ENCODE results near the gene SAE1. TPM values are rescaled to one million over a fixed set of nuclear protein-coding genes. Genes with fewer than 3 reads are reported as not detected.
A peak's percentile ranks its signal among the peaks of the same experiment; 100 is the strongest.

The SAE1 gene
- total and polyA plus RNA-seq, 2 donors from 2014 or later = 39.5 to 49.4 TPM

DNA sequence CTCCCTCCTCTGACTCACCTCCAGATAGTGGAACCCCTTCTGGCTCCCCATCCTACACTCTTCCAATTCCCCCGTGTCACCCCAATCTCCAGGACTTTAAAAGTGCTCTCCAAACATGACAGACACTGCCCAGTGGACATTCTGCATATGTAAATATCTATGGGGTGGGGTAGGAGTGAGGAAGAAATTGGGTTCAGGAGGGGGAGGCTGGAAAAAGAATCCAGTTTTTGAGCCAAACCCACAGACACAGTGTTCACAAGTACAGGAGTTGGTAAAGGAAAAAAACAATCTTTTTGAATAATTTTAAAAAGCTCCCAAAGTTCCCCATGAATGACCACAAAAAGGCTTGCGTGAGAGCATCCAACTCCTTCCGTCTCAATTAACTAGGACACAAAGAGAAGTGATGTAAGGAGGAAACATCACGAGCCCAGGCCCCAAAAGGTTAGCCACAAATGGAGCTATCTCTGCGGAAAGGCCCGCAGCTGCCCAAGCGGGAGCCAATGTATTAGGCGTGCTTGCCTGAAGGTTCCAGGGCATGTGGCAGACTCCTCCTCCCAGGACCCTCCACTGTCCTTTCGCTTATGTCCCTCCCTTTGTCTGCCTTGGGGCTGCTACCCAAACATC is 35.0 kb upstream of the SAE1 start:
- no peak overlapping the region for H3K4me3 ChIP-seq (ENCODE audit: low read length in 3 of 3)
- DNase-seq (no peak), FAIRE-seq (no peak)
- H3K27me3 ChIP-seq (ENCODE audit: control insufficient read depth, insufficient read depth, low read length) = no peaks in the 10 kb centered on the region
- no peaks in the 10 kb centered on the region for H3K9me3 ChIP-seq (ENCODE audit: control insufficient read depth in 2 of 3, insufficient read depth in 1 of 3, low read length in 3 of 3)
- H3K9ac ChIP-seq (ENCODE audit: low read length in 3 of 3) = no peak overlapping the region
- intact Hi-C loops (cut with DNase I) = no loop called here
- H3K27ac ChIP-seq (ENCODE audit: low read depth in 2 of 2, low read length in 2 of 2) = peak overlapping the region in 1 of 2 donors; percentile 63
- peaks cover 0 to 4% (median 3%) of the 10 kb centered on the region in 3 donors for H3K36me3 ChIP-seq (ENCODE audit: control insufficient read depth in 2 of 3, insufficient read depth in 3 of 3, low read length in 3 of 3)
- peaks cover 0 to 19% (median 8%) of the 10 kb centered on the region in 3 donors for H3K4me1 ChIP-seq (ENCODE audit: control insufficient read depth in 2 of 3, insufficient read depth in 2 of 3, low read depth in 1 of 3, low read length in 3 of 3)
- TF ChIP-seq, protein P1, sequence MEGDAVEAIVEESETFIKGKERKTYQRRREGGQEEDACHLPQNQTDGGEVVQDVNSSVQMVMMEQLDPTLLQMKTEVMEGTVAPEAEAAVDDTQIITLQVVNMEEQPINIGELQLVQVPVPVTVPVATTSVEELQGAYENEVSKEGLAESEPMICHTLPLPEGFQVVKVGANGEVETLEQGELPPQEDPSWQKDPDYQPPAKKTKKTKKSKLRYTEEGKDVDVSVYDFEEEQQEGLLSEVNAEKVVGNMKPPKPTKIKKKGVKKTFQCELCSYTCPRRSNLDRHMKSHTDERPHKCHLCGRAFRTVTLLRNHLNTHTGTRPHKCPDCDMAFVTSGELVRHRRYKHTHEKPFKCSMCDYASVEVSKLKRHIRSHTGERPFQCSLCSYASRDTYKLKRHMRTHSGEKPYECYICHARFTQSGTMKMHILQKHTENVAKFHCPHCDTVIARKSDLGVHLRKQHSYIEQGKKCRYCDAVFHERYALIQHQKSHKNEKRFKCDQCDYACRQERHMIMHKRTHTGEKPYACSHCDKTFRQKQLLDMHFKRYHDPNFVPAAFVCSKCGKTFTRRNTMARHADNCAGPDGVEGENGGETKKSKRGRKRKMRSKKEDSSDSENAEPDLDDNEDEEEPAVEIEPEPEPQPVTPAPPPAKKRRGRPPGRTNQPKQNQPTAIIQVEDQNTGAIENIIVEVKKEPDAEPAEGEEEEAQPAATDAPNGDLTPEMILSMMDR (IDR thresholded peaks at IDR 0.05; ENCODE audit: borderline replicate concordance, extremely low read depth, insufficient read depth) = no peak

DNA sequence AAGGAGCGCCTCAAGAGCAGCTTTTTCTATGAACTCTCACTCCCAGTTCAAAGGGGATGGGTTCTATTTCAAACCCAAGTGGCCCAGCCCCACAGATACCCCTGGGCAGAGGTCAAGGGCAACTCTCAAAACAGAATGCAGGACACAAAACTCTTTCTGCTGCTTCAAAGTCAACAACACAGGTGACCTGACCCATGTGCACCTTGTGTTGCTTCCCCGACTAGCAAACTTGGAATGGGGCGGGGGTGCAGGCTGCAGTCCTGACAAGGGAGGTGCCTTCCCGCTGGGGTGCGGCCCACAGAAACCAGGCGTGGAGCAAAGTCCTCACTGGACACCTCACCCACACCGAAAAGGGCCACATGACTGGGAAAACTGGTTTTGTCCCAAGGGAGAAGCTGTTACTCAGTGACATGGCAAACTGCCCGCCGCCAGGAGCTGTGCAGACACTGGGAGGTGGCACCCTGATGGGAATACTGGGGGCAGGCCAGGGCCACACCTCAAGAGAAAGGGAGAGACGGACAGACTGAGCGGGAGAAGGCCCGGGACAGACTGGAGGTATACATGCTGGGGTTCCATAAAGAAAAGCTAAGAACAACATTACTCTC is 34.4 kb upstream of the SAE1 start:
- peak overlapping the region in 1 of 3 donors; percentile 2 for H3K9ac ChIP-seq (ENCODE audit: low read length in 3 of 3)
- H3K4me1 ChIP-seq (ENCODE audit: control insufficient read depth in 2 of 3, insufficient read depth in 2 of 3, low read depth in 1 of 3, low read length in 3 of 3) = peaks cover 0 to 19% (median 8%) of the 10 kb centered on the region in 3 donors
- H3K36me3 ChIP-seq (ENCODE audit: control insufficient read depth in 2 of 3, insufficient read depth in 3 of 3, low read length in 3 of 3) = peaks cover 0 to 3% (median 0%) of the 10 kb centered on the region in 3 donors
- H3K27me3 ChIP-seq (ENCODE audit: control insufficient read depth, insufficient read depth, low read length) = no peaks in the 10 kb centered on the region
- intact Hi-C loops (cut with DNase I) = no loop called here
- FAIRE-seq (no peak), DNase-seq (peak in 1 of 5 donors; percentile 95)
- H3K27ac ChIP-seq (ENCODE audit: low read depth in 2 of 2, low read length in 2 of 2) = peak overlapping the region; percentile 26 to 63
- H3K9me3 ChIP-seq (ENCODE audit: control insufficient read depth in 2 of 3, insufficient read depth in 1 of 3, low read length in 3 of 3) = no peaks in the 10 kb centered on the region
- TF ChIP-seq, protein P1 (IDR thresholded peaks at IDR 0.05; ENCODE audit: borderline replicate concordance, extremely low read depth, insufficient read depth) = no peak
- no peak overlapping the region for H3K4me3 ChIP-seq (ENCODE audit: low read length in 3 of 3)

DNA sequence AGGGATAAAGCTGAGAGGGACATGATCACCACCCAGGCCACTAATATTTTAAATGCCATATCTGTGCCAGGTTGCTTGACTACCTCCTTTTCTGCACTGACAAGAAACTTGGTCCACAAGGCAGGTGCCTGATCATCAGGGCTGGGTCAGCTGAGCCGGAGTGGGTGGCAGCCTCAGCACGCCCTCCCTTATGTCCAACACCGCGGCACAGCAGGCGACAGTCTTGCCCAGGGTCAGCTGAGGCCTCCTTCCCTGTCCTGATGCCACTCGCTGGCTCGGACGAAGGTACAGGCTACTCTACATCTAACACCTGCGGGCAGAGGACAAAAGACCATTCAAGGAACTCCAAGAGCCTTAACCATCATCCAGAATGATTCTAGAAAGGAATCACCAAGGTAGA is 33.9 kb upstream of the SAE1 start:
- TF ChIP-seq, protein P1 (IDR thresholded peaks at IDR 0.05; ENCODE audit: borderline replicate concordance, extremely low read depth, insufficient read depth) = no peak
- Histone ChIP-seq H3K4me1 (ENCODE audit: control insufficient read depth in 2 of 3, insufficient read depth in 2 of 3, low read depth in 1 of 3, low read length in 3 of 3) (peaks cover 0 to 19% (median 8%) of the 10 kb centered on the region in 3 donors), H3K36me3 (ENCODE audit: control insufficient read depth in 2 of 3, insufficient read depth in 3 of 3, low read length in 3 of 3) (peaks cover 0 to 3% (median 0%) of the 10 kb centered on the region in 3 donors), H3K9me3 (ENCODE audit: control insufficient read depth in 2 of 3, insufficient read depth in 1 of 3, low read length in 3 of 3) (no peaks in the 10 kb centered on the region), H3K4me3 (ENCODE audit: low read length in 3 of 3) (no peak overlapping the region), H3K27me3 (ENCODE audit: control insufficient read depth, insufficient read depth, low read length) (no peaks in the 10 kb centered on the region), H3K27ac (ENCODE audit: low read depth in 2 of 2, low read length in 2 of 2) (peak overlapping the region; percentile 26 to 63), H3K9ac (ENCODE audit: low read length in 3 of 3) (peak overlapping the region in 1 of 3 donors; percentile 2)
- no peak for DNase-seq
- intact Hi-C loops (cut with DNase I) = no loop called here
- no peak for FAIRE-seq

Data from kidney (tissue), 14 donors.